Brain pericyte (primary cell): ENCODE results near the gene OR10H1.
"Not testable (repeated sequence)": the region's sequence is repeated elsewhere in the genome, so short reads cannot be mapped to it uniquely, and the experiment has no call there.

Experiments
- DNase-seq: peaks from one replicate; pipeline ENCODE4 v3.0.0-alpha.2; 2012; ENCODE audit warnings: low read depth, low spot score

OR10H1 gene

DNA sequence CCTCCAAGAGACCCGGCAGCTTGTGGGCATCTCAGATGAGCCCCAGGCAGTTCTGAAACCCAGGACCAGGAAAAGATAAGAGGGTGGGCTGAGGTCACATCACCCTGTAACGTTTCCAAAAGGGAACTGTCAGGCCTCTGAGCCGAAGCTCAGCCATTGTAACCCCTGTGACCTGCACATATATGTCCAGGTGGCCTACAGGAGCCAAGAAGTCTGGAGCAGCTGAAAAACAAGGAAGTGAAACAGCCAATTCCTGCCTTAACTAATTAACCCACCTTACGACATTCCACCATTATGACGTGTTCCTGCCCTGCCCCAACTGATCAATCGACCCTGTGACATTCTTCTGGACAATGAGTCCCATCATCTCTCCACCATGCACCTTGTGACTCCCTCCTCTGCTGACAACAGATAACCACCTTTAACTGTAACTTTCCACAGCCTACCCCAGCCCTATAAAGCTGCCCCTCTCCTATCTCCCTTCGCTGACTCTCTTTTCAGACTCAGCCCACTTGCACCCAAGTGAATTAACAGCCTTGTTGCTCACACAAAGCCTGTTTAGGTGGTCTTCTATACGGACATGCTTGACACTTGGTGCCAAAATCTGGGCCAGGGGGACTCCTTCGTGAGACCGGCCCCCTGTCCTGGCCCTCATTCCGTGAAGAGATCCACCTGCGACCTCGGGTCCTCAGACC lies 13.3 kb upstream of the OR10H1 start:
- not testable (repeated sequence) for DNase-seq

DNA sequence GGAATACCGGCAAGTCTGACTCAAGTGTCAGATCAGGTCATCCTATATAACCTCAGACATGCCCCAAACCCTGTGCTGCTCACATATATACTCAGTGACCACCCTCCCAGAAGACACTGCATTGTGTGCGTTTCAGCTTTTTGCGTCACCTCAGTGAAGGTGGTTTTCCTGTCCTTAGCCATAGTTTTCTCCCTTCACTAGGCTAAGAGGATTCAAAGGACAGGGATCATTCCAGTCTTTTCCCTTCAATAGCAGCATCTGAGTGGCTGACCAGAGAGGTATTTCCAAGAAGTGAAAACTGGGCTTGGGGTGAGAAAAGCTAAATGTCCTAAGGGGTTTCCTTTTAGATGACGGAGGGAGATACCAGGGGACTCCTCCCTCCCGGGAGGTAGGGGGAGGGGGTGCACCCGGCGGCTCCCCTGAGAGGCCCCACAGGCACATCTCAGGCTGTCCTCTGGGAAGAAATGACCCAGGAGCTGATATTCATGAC lies 12.7 kb upstream of the OR10H1 start:
- no peak for DNase-seq

DNA sequence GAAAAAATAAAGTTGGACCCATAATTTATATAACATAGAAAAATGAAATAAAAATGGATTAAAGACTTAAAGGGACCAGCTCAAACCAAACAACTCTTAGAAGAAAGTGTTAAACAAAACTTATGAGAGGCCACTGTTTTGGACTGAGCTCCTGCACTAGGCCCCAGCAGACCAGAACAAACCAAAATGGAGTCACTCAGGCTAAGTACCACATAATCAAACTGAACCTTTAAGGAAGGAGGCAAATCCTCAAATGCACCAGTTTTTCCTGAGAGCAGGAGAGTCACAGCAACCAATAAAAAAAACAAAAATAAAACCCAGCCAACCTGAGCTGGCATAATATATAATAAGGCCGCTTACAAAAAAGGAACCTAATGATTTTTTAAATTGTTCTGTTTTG lies 10.3 kb upstream of the OR10H1 start:
- no peak for DNase-seq

DNA sequence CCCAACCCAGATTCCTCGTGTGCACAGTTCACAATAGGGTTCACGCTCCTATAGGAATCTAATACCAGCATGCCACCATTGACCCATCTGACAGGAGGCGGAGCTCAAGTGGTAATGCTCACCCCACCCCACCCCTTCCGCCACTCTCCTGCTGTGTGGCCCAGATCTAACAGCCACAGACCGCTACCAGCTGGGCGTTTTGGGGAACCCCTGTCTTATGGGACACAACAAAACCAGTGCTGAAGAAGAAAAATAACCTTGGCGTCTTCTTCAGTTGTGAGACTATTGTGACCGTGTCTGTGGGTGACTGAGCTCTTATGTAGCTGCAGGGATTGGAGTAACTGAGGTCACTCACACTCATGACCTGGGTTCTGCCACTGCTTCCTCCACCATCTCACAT lies 5.2 kb upstream of the OR10H1 start:
- DNase-seq = no peak

DNA sequence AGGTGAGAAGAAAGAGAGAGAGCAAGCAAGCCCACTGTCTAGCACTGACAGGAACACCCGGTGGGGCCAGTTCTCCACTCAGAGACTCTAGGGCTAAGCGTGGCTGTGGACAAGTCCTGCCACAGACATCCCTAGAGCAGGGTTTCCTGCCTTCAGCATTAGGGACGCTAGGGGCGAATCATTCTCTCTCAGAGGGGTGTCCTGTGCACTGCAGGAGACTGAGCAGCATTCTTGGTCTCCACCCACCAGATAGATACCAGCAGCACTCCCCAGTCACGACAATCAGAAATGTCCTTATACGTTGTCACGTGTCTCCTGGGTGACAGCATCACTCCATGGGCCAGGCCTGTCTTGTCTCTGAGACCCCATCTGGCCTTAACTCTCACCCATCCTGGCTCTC lies 1.5 kb downstream of the OR10H1 start:
- DNase-seq = no peak

DNA sequence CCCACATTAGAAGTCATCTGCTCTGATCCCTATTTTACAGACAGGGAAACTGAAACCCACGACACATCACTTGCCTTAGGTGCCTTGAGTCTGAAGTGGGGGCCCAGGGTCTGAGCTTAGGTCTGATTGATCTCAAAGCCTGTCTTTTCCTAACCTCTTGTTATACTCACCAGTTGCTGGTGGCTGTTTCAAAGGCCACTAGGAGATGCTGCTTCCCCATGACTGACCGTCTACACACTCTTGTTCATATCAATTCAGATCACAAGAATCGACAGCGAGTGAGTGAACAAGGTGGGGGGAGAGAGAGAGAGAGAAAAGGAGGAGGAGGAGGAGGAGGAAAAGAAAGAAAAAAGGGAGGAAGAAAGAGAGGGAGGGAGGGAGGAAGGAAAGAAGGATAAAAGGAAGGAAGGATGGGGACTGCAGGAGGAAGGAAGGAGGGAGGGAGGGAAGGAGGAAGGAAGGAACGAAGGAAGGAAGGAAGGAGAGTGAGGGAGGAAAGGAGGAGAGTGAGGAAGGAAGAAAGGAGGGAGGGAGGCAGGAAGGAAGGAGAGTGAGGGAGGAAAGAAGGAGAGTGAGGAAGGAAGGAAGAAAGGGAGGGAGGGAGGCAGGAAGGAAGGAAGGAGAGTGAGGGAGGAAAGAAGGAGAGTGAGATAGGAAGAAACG lies 3.3 kb downstream of the OR10H1 start:
- DNase-seq = no peak

DNA sequence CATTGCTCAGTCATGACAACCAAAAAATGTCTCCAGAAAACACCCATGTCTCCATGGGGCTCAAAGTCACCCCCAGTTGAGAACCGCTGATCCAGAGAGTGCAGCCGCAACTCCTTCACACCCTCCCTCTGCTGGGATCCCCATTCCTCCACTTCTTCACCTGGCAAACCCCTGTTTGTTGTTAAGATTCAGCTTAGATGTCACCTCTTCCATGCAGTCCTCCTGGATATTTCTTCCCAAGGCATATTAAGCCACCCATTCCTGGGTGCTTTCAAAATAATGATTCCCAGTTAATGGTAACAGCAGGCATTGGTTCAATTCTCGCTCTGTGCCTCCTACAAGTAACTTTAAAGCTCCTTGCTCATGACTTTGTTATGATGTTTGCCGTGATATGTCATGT lies 4.0 kb downstream of the OR10H1 start:
- no peak for DNase-seq

DNA sequence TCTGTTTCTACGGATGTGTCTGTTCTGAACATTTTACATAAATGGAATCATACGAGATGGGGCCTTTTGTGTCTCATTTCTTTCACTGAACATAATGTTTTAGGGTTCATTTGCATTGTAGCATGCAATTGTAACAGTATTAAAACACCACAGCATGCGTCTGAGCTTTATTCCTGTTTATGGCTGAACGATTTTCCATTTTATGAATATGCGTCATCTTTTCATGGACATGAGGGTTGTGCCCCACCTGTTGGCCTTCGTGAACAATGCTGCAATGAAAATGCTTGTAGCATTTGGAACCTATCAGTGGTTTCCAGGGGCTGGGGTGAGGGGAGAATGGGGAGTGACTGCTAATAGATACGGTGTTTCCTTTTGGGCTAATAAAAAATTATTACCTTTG lies 5.1 kb downstream of the OR10H1 start:
- DNase-seq = no peak

DNA sequence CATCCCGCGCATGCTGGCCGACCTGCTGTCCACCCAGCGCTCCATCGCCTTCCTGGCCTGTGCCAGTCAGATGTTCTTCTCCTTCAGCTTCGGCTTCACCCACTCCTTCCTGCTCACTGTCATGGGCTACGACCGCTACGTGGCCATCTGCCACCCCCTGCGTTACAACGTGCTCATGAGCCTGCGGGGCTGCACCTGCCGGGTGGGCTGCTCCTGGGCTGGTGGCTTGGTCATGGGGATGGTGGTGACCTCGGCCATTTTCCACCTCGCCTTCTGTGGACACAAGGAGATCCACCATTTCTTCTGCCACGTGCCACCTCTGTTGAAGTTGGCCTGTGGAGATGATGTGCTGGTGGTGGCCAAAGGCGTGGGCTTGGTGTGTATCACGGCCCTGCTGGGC lies 21.2 kb downstream of the OR10H1 start:
- not testable (repeated sequence) for DNase-seq

DNA sequence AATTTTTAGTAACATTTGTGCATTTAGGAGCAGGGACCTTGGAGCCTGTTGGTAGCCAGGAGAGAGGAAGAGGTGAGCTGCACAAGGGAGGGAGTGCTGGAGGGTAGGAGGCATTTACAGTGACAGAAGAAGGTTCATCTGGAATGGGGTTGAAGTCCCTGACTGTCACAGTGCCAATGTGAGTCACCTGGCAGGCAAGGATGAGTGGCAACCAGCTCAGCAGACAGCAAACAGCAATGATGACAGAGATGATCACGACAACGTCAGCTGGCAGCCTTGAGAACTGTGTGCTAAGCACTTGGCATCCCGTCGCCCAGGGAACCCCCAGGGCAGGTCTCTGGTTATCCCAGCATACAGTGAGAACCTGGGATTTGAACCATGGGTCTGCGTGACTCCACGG lies 25.4 kb downstream of the OR10H1 start:
- no peak for DNase-seq

DNA sequence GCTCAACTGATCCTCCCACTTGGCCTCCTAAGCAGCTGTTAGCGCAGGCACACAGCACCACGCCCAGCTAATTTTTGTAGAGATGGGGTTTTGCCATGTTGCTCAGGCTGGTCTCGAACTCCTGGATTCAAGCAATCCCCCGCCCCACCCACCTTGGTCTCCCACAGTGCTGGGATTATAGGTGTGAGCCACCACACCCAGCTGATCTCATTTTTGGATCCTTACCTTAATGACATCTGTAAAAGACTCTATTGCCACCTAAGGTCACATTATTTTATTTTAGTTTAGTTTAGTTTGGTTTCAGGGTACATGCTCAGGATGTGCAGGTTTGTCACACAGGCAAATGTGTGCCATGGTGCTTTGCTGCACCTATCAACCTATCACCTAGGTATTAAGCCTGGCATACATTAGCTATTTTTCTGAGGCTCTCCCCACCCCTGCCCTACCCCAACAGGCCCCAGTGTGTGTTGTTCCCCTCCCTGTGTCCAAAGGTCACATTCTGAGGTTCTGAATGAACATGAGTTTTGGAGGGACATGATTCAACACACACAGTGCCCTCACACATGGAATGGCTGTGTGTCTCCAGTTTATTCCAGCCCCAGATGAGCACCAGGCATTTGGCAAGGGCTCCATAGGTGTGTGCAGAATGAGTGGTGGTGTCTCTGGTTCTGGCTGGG lies 26.7 kb downstream of the OR10H1 start:
- no peak for DNase-seq

DNA sequence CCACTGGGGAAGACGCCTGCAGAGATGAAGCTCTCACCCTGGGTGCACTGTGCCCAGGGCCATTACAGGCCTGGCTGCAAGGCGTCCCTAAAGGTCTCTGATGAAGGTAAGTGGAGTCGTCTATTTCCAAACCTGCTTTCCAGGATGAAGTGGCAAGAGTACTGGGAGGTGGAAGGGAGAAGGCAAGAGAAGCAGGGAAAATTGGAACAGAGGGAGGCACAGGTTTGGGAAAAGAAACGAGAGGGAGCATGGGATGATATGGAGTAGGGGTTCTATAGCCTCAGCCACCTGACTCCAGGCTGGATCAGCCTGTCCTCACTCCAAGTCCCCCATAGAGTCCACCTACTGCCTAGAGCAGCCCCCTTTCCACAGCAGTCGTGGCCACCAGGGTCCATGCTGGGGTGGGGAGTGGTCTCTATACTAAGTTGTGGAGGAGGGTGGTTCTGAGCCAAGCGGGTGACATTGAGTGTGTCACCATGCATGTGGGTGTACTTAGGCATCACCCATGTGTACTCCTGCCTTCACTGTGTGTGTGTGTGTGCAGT lies 27.8 kb downstream of the OR10H1 start, which contains the start of gene OR10H5:
Gene OR10H5 (plus strand): TSS at position 51 of the 545 bp plus-strand sequence. CDS start 6,388 bp downstream, outside the sequence.
- no peak for DNase-seq

DNA sequence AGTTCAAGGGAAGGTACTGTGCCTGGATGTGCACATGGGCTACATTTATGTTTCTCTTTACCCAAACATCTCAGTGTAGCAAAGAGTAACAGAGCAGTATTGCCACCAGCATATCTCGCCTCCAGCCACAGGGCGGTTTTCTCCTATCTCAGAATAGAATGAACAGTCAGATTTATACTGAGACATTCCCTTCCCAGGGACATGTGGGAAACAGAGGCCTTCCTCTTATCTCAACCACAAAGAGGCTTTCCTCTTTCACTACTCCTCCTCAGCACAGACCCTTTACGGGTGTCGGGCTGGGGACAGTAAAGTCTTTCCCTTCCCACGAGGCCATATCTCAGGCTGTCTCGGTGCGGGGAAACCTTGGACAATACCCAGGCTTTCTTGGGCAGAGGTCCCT lies 32.6 kb downstream of the OR10H1 start:
- DNase-seq = not testable (repeated sequence)

DNA sequence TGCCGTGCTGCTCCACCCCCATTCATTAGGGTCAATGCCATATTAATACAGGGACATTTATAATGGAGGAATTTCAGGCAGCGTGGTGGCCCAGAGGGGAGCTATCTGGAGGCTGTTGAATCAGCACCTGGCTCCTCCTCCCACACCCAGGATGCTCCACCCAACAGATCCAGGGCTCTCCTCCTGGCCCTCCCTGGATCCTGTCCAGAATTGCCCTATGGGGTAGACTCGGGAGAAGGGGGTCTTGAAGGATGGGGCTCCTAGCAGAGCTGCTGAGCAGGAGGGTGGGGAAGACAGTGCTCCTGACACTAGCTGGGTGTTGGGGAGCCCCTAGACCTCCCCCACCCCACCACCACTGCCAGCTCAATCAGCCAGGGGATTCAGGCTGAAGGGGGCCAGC lies 33.3 kb downstream of the OR10H1 start:
- DNase-seq = no peak

DNA sequence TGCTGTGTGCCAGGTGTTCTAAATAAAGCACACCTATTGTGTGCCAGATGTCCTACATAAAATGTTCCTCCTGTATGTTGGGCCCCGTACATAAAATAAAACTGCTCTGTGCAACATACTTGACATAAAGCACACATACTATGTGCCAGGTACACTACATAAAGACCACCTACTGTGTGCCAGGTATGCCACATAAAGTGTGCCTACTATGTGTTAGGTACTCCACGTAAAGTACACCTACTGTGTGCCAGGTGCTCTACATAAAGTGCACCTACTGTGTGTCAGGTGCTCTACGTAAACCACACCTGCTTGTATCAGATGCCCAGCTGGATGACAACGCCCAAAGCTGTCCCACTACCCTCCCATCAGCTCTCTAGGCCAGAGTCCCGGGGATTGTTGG lies 33.8 kb downstream of the OR10H1 start:
- DNase-seq = no peak

DNA sequence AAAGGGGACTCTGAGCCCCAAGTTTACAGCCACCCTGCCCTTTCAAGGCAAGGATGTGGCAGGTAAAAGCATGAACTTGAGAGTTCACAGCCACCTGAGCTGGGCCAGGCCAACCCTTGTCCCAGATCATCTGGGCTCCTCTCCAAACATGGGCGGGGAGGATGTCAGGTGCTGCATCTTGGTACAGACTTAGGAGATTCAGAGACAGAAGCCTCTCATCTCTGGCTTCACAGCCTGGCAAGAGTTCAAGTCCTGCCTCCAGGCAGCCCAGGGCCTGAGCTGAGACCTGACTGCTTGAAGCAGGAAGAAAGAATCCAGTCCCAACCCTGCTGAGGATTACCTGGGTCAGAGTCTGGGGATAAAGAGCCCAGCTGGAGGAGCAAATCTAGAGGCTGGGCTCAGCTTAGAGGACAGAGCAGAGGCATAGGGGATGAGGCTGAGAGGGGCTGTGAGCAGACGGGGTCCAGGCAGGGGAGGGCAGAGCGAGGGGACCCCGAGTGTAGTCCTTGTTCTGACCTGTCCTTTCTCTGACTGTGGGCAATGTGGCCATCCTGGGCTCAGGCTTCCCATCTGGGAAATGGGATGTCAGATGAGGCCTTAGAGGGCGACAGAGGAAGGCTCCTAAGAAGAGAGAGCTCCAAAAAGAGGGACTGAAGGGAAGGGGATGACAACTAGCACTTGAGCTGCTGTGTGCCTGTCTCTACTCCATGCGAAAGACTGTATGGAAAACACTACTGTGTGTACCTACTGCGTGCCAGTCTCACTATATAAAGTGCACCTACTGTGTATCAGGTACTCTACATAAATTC lies 34.6 kb downstream of the OR10H1 start:
- DNase-seq = no peak

DNA sequence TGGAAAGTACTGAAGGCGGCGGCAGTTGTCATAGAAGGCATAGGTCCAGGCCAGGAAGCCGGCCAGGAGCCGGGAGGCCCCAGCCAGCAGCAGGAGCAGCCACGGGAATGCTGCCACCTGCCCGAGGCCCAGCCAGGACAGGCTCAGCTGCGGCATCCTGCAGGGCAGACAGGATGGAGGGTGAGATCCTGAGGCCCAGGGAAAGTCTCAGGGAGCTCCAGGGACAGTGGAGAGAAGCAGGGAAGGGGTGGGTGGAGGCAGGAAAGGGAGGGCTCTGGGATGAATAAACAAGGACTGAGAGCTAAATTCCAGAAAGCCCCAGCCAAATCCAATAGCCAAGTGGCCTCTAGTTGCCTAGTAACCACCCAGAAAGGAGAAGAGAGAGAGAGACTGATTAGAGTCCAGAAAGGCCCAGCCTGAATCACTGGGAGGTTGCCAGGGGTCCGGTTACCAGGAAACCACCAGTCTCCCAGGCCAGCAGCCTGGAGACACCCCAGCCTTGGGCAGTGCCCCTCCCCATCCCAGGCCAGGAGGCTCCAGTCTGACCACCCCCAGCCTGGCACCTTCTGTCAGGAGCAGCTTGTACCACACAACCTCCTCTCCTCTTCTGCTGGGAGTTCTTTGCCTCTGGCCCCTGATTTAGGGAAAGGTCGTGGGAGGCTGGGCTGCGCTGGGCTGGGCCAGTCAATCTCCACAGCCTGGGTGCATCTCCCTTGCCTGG lies 35.5 kb downstream of the OR10H1 start:
- no peak for DNase-seq

DNA sequence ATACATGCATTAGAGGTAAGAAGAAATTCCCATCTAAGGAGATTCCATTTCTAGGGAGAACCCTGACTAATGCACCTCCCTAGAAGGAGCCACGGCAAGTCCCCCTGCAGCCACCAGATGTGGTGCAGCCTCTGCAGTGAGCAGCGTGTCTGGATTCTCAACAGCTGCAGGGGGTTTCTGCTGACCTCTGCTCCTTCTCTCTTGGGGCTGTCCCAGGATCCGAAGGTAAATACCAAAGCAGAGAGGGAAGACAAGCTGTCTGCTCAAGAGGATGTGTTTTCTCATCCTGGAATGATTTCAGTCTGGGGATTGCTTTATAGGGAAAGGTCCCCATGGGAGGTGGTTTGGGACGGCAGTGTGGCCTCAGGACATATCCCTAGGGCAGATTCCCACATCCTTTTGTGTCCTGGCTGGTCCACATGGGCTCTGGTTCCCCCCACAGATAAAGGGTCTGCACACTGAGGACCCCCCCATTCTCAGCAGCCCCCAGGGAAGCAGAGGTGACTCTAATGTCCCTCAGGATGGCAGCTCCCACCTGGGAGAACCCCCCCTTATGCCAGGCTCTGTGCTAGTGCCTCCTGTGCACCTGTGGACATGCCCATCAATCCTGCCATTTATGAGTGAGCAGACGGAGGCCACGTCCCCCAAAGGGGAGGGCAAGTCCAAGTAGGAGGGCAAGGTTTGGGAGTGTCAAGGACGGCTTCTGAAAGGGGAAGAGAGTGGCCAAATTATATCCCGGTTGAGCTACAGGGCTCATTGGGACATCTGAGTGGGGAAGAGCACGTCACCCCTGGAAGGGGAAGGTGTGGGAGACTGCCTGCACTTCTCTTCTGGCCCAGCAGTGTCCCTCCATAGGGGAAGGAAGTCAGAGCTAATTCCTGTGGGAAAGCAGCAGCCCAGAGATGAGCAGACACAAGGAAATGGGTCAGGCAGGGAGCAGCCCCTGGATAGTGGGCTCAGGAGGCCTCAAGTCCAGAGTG lies 38.2 kb downstream of the OR10H1 start:
- no peak for DNase-seq

DNA sequence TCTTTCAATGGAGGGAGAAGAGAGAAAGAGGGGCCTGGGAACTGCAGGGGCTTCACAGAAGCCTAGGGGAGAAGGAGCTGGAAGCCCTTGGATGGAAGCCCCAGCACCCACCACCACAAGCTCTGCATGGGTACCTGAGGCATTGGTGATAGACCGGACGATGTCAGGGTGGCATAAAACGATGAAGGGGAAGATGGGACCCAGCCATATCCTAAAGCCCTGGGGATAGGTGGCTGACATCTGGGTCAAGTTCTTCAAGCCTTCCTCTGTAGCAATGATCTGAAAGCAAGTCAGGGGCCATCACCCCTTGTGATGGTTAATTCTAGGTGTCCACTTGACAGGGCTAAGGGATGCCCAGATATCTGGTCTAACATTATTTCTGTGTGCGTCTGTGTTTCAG lies 39.2 kb downstream of the OR10H1 start:
- DNase-seq = no peak

DNA sequence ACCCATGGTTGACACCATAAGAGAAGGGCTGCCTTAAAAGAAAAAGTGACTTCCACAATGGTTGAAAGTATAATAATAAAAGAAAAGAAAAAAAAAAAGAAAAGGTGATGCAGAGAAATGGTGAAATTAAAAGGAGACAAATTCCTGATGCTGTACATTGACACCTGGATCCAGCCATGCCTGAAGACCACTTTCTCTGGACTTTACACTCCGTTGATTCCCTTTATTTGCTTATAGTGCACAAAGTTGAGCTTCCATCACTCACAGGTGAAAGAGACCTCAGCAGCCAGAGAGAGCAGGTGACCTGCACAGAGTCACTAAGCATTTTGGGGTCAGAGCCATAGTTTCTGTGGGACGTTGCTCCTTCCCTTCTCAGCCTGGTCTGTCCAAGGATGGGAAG lies 40.2 kb downstream of the OR10H1 start:
- no peak for DNase-seq
